SIG-M5 treated with dmso at 0.1 percent for 504 hours (cell line): ENCODE data around the gene SPOP.
"Not testable (repeated sequence)": the region's sequence is repeated elsewhere in the genome, so short reads cannot be mapped to it uniquely, and the experiment has no call there.

Source experiments
- DNase-seq: peaks from one replicate; lab custom pipeline; 2025; ENCODE audit not compliant: unreplicated experiment; lab: John Stamatoyannopoulos, UW

Gene SPOP

GRCh38 chr17:49677933-49678847 is at the start of gene SPOP:
SPOP (minus strand) TSS chr17:49678097; CDS start chr17:49622810, 55,287 bp downstream.
- peak; percentile 99 for DNase-seq

- no peak for DNase-seq
Observed at GRCh38 chr17:49727380-49727779, 49.5 kb upstream of the SPOP start.

GRCh38 chr17:49725452-49726130 is 47.7 kb upstream of the SPOP start:
- no peak for DNase-seq

- DNase-seq, result not testable (repeated sequence)
Observed at GRCh38 chr17:49724552-49724951, 46.7 kb upstream of the SPOP start.

GRCh38 chr17:49723423-49723822 is 45.5 kb upstream of the SPOP start:
- DNase-seq, result no peak

GRCh38 chr17:49722066-49722465 is 44.2 kb upstream of the SPOP start:
- no peak for DNase-seq

- DNase-seq, result no peak
Observed at GRCh38 chr17:49717371-49717861, 39.5 kb upstream of the SPOP start.

GRCh38 chr17:49716668-49717364 is 38.9 kb upstream of the SPOP start:
- DNase-seq, result no peak

- DNase-seq, result no peak
Observed at GRCh38 chr17:49715717-49716279, 37.9 kb upstream of the SPOP start.

GRCh38 chr17:49715216-49715615 is 37.3 kb upstream of the SPOP start:
- no peak for DNase-seq

GRCh38 chr17:49708515-49709183 is 30.8 kb upstream of the SPOP start:
- DNase-seq, result no peak

- peak; percentile 100 for DNase-seq
Observed at GRCh38 chr17:49707608-49708514, 30.0 kb upstream of the SPOP start, which contains the start of gene SLC35B1. SLC35B1 (minus strand) TSS chr17:49707964; CDS start chr17:49707833, 131 bp downstream.

GRCh38 chr17:49707246-49707607 is 29.3 kb upstream of the SPOP start:
- DNase-seq, result no peak

- no peak for DNase-seq
Observed at GRCh38 chr17:49705254-49705653, 27.4 kb upstream of the SPOP start.

GRCh38 chr17:49703557-49704277 is 25.8 kb upstream of the SPOP start:
- DNase-seq, result peak; percentile 72

- no peak for DNase-seq
Observed at GRCh38 chr17:49700960-49701359, 23.1 kb upstream of the SPOP start.

- no peak for DNase-seq
Observed at GRCh38 chr17:49699966-49700575, 22.2 kb upstream of the SPOP start.

GRCh38 chr17:49698005-49698404 is 20.1 kb upstream of the SPOP start:
- DNase-seq, result no peak
